K562 (cell line): ENCODE results near the gene RPP25. TPM values are rescaled to one million over a fixed set of nuclear protein-coding genes. Genes with fewer than 3 reads are reported as not detected.

Experiments
- ATF1 ChIP-seq, 2 experiments: fragments of 450-650 bp in 1 of 2; IDR thresholded peaks; 2 replicates each; pipeline ENCODE4 v1.6.1; 2016; ENCODE audit warnings: missing compliant biosample characterization in 1 of 2, missing genetic modification characterization in 1 of 2
- CGGBP1 ChIP-seq: fragments of 250-450 bp; sonication (Bioruptor Pico); IDR thresholded peaks from 2 replicates; pipeline ENCODE4 v1.9.0; 2021; ENCODE audit warnings: mild to moderate bottlenecking
- CREB3 ChIP-seq: fragments of 450-650 bp; conservative IDR thresholded peaks from 2 replicates; pipeline ENCODE4 v1.6.1; 2016; ENCODE audit warnings: missing genetic modification characterization, low read depth, mild to moderate bottlenecking, missing compliant biosample characterization, moderate library complexity
- ELF1 ChIP-seq: fragments of 200-800 bp; sonication (Bioruptor generic); IDR thresholded peaks from 2 replicates; pipeline ENCODE4 v1.6.1; 2016; ENCODE audit warnings: missing genetic modification characterization, missing compliant biosample characterization
- FOSL1 ChIP-seq: fragments of 200-800 bp; sonication (Bioruptor generic); conservative IDR thresholded peaks from 2 replicates; pipeline ENCODE4 v1.6.1; 2016; ENCODE audit warnings: missing genetic modification characterization, missing compliant biosample characterization
- HDAC1 ChIP-seq, 2 experiments: fragments of 450-650 bp; IDR thresholded peaks; 2 replicates each; pipeline ENCODE4 v1.6.1; 2016 to 2017; ENCODE audit warnings: inconsistent platforms in 1 of 2, mild to moderate bottlenecking in 1 of 2, moderate library complexity in 1 of 2
- MGA ChIP-seq: fragments of 450-650 bp; IDR thresholded peaks from 2 replicates; pipeline ENCODE4 v1.6.1; 2016; ENCODE audit warnings: mild to moderate bottlenecking, moderate library complexity
- PTRF ChIP-seq: fragments of 450-650 bp; IDR thresholded peaks from 2 replicates; pipeline ENCODE4 v1.6.1; 2016; ENCODE audit warnings: mild to moderate bottlenecking, missing genetic modification characterization, missing compliant biosample characterization
- RBM39 ChIP-seq: fragments of 200-400 bp; formaldehyde crosslinking; optimal IDR thresholded peaks from 2 replicates; pipeline ENCODE3; 2018; ENCODE audit warnings: low read depth, low read length
- RFX1 ChIP-seq: fragments of 450-650 bp; IDR thresholded peaks from 2 replicates; pipeline ENCODE4 v1.6.1; 2016; ENCODE audit warnings: mild to moderate bottlenecking, moderate library complexity
- SMAD1 ChIP-seq: fragments of 150-350 bp; IDR thresholded peaks from 2 replicates; pipeline ENCODE4 v1.6.1; 2014; ENCODE audit warnings: low read length, low read depth; ENCODE audit not compliant: partially characterized antibody
- STAT6 ChIP-seq: sonication (generic); formaldehyde crosslinking; IDR thresholded peaks from 2 replicates; pipeline ENCODE4 v1.8.1; 2023; ENCODE audit warnings: mild to moderate bottlenecking, missing genetic modification reagents
- ZNF253 ChIP-seq: fragments of 250-450 bp; sonication (Bioruptor Pico); conservative IDR thresholded peaks from 2 replicates; pipeline ENCODE4 v1.6.1; 2021; ENCODE audit warnings: mild to moderate bottlenecking
- polyA plus RNA-seq, 8 experiments: library from polyadenylated mRNA; depleted of rRNA in 4 of 8; stranded (reverse) in 5 of 8; unstranded in 3 of 8; fragments of >200 nt; fragmentation: Nextera tagmentation in 2 of 8; fragmentation: Illumina TruSeq in 1 of 8; extraction: Ambion mirVana in 2 of 8; extraction: Trizol in 1 of 8; gene quantifications; 2 replicates each; pipeline versions ENCODE4 v1.2.1 to v1.2.3, GENCODE V29; 2011 to 2014; ENCODE audit warnings: inconsistent platforms in 1 of 8, missing spikeins in 1 of 8
- total RNA-seq, 7 experiments: library from RNA; depleted of rRNA in 6 of 7; stranded (reverse); fragments of >200 nt in 6 of 7; fragmentation: Illumina TruSeq in 2 of 7; extraction: Trizol in 2 of 7; gene quantifications; 2 replicates each; pipeline versions ENCODE4 v1.2.1 to v1.2.3, GENCODE V29; 2011 to 2021; ENCODE audit warnings: low replicate concordance in 1 of 7

RPP25 gene
- total and polyA plus RNA-seq, 9 of the 15 experiments (the other 6 are each of a cell fraction or from before 2014, with no cell fraction given), result 1.1 to 12.3 (median 5.6) TPM

- TF ChIP-seq RBM39 (no peak), SMAD1 (no peak), HDAC1 (IDR thresholded peaks at IDR 0.05) (no peak), ATF1 (CRISPR knock-in tag; IDR thresholded peaks at IDR 0.05) (no peak), ATF1 (tag; IDR thresholded peaks at IDR 0.05) (no peak), MGA (0 out of 2 replicates have a peak, but pooled peaks have one; percentile 42), FOSL1 (tag) (no peak), STAT6 (CRISPR knock-in tag) (no peak), ELF1 (tag) (peak; percentile 57; the same call in 1 of the 2 replicates), RFX1 (no peak), CGGBP1 (CRISPR knock-in tag) (no peak), PTRF (tag) (no peak), ZNF253 (CRISPR knock-in tag) (no peak), CREB3 (tag) (no peak)
Observed at GRCh38 chr15:74937272-74937589, 19.3 kb downstream of the RPP25 start (continued).
